HG02623 (cell line): ENCODE data around the gene G3BP2.
A peak's percentile ranks its signal among the peaks of the same experiment; 100 is the strongest.

ENCODE experiments used
- ATAC-seq: cut with Tn5 transposase; IDR thresholded peaks from one replicate; pipeline ENCODE4 v1.9.1; 2021; ENCODE audit warnings: moderate library complexity; ENCODE audit not compliant: unreplicated experiment

G3BP2 gene

GRCh38 chr4:75643651-75644050, 29.6 kb downstream of the G3BP2 start:
- ATAC-seq, result no peak

- ATAC-seq, result no peak
These were observed 34.0 kb downstream of the G3BP2 start for GRCh38 chr4:75639124-75639695.

- ATAC-seq, result no peak
These were observed 35.4 kb downstream of the G3BP2 start for GRCh38 chr4:75637827-75638226.

DNA sequence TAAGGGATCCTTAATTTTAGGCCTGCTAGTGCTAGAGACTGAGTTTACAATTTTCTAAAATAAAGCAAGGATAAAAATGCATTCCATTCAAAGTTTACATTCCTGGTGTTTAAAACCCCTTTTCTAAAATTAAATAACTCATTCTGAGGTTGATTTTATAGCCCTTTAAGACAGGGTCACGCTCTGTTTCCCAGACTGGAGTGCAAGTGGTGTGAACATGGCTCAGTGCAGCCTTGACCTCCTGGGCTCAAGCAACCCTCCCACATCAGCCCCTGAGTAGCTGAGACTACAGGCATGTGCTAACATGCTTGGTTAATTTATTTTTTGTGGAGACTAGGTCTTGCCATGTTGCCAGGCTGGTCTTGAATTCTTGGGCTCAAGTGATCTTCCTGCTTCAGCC, 36.0 kb downstream of the G3BP2 start:
- no peak for ATAC-seq

GRCh38 chr4:75634951-75635350, 38.3 kb downstream of the G3BP2 start:
- ATAC-seq, result no peak

GRCh38 chr4:75634281-75634680, 38.9 kb downstream of the G3BP2 start:
- no peak for ATAC-seq

- no peak for ATAC-seq
These were observed 39.4 kb downstream of the G3BP2 start for GRCh38 chr4:75633846-75634245.

- ATAC-seq, result no peak
These were observed 42.3 kb downstream of the G3BP2 start for GRCh38 chr4:75630937-75631329.

- peak; percentile 100 for ATAC-seq
These were observed 42.9 kb downstream of the G3BP2 start, which contains the start of gene CDKL2 for GRCh38 chr4:75630174-75630936. CDKL2 (minus strand) TSS chr4:75630528; CDS start chr4:75625988, 4,540 bp downstream.

DNA sequence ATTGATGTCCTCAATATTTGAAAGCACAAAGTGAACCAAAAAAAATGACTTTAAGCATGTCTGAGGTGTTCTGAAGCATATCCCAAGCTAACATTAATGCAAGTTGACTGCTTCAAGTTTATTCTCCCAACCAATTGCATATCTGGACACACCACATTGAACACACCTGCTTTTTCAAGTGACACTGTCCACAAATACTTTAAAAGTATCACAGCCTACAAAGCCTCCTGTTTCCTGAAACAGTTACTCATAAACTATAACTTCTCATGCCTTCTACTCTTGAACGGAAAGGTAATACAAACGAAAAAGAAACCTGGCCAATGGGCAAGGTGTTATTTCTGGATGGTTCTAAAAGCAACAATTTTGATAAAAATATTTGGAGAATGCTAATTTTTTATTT, 44.0 kb downstream of the G3BP2 start:
- no peak for ATAC-seq

GRCh38 chr4:75623026-75623425, 50.2 kb downstream of the G3BP2 start:
- ATAC-seq, result no peak

DNA sequence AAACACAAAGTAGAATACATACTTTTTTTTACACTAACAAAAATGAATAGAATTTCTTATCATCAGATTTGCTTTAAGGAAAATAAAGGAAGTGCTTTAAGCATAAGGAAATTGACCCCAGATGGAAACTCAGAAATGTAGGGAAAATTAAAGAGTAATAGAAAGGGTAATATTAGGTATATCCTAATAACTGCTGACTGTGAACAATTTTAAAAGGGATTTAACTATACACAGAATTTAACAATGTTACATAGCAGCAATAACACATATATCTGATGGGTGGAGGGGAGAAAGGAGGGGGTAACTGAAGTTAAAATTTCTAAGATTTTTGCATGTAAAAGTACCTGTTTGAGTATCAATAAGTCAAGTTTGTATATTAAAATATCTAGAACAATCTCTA, 51.5 kb downstream of the G3BP2 start:
- ATAC-seq, result no peak

GRCh38 chr4:75612306-75612705, 60.9 kb downstream of the G3BP2 start:
- no peak for ATAC-seq

- ATAC-seq, result no peak
These were observed 67.3 kb downstream of the G3BP2 start for GRCh38 chr4:75605928-75606327.

DNA sequence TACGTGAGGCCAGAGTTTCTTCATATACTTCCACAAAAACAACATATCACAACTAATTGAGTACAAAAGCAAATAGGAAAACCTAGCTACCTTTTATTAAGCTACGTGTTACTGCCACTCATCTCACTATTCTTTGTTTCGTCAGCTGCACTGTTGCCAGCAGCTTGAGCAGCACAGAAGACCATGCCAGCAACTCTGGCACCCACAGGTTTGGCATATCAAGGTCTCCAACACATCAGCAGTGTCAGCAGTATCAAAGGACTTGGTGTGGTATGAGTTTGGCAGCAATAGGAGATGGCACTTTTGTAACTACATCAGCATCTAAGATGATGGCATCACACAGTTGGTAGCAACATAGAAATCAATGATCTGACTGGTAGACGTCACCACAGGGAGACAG, 73.6 kb downstream of the G3BP2 start:
- no peak for ATAC-seq

GRCh38 chr4:75598390-75598789, 74.8 kb downstream of the G3BP2 start:
- ATAC-seq, result no peak

GRCh38 chr4:75596061-75596460, 77.2 kb downstream of the G3BP2 start:
- no peak for ATAC-seq

DNA sequence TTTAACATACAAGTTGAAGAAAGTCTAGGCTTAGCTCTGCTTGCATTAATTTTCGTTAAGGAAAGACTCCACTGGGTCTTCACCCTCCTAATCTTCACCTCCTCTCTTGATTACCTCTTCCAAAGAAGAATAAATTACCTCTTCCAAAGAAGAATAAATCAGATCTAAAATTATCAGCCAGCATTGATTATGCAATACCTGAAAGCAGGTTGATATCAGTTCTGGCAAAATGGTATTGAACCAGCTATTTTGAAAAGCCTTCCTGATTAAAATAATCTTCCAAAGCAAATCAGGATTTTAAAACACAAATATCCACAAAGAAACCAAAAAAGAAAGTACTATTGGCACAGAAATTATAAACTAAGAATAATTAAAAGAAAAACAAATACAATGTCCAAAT, 79.8 kb downstream of the G3BP2 start:
- ATAC-seq, result no peak
